AG20443 (cell line): ENCODE results near the gene FAAP100.

Source experiments
- DNase-seq: peaks from one replicate; pipeline ENCODE4 v3.0.0; 2012; ENCODE audit warnings: low spot score, mixed read lengths

Gene FAAP100

DNA sequence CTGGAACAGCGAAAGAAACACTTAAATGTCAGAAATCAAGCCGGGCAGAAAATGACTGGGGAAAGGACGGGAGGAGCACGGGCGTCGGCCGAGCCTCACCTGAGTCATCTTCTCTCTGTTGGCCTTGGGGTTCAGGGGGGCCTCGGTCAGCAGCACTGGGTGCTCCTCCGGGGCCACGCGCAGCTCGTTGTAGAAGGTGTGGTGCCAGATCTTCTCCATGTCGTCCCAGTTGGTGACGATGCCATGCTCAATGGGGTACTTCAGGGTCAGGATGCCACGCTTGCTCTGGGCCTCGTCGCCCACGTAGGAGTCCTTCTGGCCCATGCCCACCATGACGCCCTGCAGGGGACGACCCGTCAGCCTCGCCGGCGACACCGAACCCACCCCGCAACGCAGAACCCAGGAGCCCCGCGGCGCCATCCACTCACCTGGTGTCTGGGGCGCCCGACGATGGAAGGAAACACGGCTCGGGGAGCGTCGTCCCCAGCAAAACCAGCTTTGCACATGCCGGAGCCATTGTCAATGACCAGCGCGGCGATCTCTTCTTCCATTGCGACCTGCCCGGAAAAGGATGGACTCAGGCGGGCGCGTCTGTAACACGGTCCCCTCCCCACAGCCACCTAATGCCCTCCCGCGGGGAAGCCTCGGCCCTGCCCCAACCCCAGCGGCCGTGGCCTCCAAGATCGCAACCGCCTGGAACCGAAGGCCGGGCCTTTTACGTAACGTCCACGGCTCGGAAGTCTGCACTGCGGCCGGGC is 40.2 kb downstream of the FAAP100 start:
- no peak for DNase-seq

DNA sequence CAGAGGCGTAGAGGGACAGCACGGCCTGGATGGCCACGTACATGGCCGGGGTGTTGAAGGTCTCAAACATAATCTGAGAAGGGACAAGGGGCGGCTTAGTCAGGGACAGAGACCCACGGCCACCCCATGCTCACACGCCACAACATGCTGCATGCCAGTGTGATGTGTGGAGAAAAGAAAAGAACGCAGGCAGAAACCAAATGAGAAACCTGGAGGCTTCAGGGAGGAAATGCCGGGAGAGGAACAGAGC is 40.7 kb downstream of the FAAP100 start:
- no peak for DNase-seq

- DNase-seq, result no peak
Observed at GRCh38 chr17:81510785-81511553, 41.2 kb downstream of the FAAP100 start.

GRCh38 chr17:81509972-81510784 is 42.0 kb downstream of the FAAP100 start:
- DNase-seq, result no peak

DNA sequence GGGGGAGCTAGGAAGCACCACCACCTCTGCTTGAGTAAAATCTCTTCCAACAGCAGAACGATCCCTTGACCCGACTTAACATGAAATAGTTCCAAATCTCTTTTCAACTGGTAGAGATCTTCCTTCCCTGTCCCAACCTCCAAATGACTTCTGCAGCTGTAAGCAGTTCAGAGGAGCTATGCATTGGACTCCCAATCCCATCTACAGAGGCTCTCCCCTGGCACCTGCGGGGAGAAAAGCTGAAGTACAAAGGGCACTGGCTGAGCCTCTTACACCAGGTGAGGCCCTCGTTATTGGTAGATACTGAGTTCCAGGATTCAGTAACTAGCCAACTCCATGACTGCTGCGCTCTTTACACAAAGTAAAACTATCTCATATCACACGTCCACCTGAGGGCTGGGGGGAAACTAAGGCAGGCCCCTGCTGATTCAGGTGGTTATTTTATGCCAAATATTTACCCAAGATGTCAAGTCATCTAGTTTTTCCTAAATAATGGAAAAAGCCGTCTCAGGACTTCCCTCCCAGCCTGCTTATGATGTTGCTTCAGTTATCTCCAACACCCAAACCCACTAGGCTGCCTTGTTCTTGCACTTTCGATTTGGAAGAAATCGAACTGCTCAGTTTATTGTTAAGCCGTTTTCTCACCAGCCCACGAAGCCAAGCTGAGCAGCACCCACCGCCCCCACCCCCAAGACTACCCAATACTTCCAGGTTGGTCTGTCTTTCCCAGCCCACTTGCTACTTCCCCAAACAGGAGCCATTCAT is 42.8 kb downstream of the FAAP100 start:
- no peak for DNase-seq

- no peak for DNase-seq
Observed at GRCh38 chr17:81508639-81509206, 43.4 kb downstream of the FAAP100 start.

GRCh38 chr17:81503619-81504018 is 48.5 kb downstream of the FAAP100 start:
- DNase-seq, result no peak

GRCh38 chr17:81502471-81503017 is 49.6 kb downstream of the FAAP100 start:
- no peak for DNase-seq

DNA sequence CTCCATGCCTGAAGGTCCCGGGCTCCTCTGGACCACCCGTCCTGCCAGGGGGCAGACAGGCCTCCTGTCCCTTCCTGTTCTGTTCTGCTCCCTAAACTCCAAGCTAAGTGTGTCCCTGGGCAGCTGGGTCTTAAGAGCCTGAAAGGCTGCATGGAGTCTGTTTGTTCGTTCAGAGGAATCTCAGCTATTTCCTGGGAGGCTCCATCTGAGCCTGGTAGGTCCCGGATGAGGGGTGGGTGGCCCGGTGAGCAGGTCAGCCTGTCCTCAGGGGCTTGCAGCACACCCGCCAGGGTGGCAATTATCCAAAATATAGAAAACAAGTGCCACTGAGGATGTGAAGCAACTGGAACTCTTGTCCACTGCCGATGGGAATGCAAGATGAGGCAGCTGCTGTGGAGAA is 52.1 kb downstream of the FAAP100 start:
- DNase-seq, result no peak

- no peak for DNase-seq
Observed at GRCh38 chr17:81499601-81499970, 52.6 kb downstream of the FAAP100 start.

GRCh38 chr17:81498953-81499600 is 53.1 kb downstream of the FAAP100 start:
- no peak for DNase-seq

GRCh38 chr17:81494626-81495377 is 57.4 kb downstream of the FAAP100 start:
- DNase-seq, result no peak

DNA sequence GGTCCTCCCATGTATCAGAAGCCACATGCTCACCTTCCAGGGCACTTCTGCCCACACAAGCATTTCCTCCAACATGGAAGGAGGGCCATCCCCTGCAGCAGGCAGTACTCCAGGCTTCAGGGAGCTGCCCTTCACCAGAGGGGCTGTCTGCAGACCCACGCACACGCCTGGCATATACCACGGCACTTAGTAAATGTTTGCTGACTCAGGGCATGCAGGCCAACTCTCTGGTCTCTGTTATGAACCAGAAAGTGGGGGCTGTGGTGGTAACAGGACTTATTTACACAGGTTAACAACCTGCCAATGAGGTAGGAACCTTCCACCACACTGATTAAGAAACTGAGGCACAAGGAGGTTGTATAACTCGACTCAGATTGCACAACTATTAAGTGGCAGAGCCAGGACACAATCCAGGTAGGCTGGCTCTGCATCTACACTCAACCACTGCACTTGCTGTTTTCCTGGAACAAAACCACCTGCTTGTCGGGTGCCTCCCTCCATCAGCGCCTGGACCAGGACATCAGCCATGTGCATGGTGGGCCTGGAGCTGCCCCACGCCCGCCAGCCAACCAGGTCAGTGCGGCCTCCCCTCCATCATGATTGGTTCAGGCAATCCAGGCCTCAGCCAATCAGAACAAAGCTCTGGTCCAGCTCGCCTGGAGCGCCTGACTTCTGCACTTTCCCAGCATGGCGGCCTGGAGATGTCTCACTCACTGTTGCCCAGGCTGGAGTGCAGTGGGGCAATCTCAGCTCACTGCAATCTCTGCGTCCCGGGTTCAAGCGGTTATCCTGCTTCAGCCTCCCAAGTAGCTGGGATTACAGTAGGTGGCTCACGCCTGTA is 58.7 kb downstream of the FAAP100 start:
- DNase-seq, result no peak

DNA sequence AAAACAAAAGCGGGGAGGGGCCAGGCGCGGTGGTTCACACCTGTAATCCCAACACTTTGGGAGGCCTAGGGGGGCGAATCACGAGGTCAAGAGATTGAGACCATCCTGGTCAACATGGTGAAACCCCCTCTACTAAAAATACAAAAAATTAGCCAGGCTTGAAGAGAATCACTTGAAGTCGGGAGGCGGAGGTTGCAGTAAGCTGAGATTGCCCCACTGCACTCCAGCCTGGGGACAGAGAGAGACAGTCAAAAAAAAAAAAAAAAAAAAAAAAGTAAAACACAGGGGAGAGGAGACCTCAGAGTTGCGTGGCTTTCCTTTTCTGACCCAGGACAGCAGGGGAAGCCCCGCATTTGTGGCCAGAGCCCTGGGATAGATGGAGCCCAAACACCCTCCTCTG is 59.4 kb downstream of the FAAP100 start:
- no peak for DNase-seq

DNA sequence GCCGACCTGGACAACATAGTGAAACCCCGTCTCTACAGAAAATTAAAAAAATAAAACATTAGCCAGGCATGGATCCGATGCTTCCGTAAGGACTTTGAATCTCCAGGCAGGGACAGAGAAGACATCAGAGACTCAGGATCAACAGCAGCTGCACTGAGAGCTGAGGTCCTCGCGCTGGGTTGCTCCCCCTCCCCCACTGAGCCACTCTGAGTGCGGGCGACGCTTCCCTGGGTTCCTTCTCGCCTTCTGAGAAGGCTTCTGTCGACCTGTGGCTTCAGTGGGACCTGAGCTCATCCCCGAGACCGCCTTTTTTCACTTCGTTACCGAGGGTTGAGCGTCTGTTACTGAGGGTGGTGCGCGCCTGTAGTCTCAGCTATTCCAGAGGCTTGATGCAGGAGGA is 60.0 kb downstream of the FAAP100 start:
- DNase-seq, result no peak

DNA sequence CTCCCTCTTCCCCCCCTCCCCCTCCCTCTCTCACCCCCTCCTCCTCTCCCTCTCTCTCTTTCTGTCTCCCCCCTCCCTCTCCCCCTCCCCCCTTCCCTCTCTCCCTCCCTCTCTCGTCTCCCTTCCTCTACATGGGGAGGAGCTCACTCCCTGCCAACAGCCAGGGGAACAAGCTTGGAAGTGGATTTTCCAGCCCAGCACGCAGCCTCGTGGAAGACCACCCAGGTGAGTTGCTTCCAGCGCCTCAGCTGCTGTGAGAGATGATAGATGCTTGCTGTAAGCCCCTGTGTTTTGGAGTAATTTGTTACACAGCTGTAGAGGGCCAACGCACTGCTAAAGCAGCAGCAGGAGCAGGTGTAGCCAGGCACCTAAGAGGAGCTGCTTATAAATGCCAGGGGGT is 60.4 kb downstream of the FAAP100 start:
- no peak for DNase-seq

GRCh38 chr17:81491181-81491581 is 61.0 kb downstream of the FAAP100 start:
- DNase-seq, result no peak

- no peak for DNase-seq
Observed at GRCh38 chr17:81489998-81490992, 61.9 kb downstream of the FAAP100 start.
